ENCODE data around the gene DDX28. TPM values are rescaled to one million over a fixed set of nuclear protein-coding genes. Genes with fewer than 3 reads are reported as not detected.

DDX28 gene
- total and polyA plus RNA-seq, 2 of the 8 experiments (the other 6 are each of a cell fraction or from before 2014, with no cell fraction given), result 16.8 to 28.1 TPM

GRCh38 chr16:68031951-68032350 lies 8.9 kb upstream of the DDX28 start:
- Histone ChIP-seq H3K36me3 (ENCODE audit: control insufficient read depth in 2 of 4, insufficient read depth in 4 of 4, low read length in 3 of 4) (peaks cover 0 to 8% (median 2%) of the 10 kb centered on the region in 4 experiments; a peak in 5 of 8 replicates), H3K27ac (ENCODE audit: low read depth, low read length) (no peak overlapping the region), H3K4me1 (replicated peaks in 1 of 4; ENCODE audit: control insufficient read depth in 3 of 4, insufficient read depth in 4 of 4, low read length in 3 of 4) (no peaks in the 10 kb centered on the region), H3K4me3 (ENCODE audit: extremely low read depth in 1 of 4, insufficient read depth in 2 of 4, low read depth in 3 of 4, low read length in 4 of 4) (no peak overlapping the region), H2AK5ac (ENCODE audit: low read depth, low read length) (no peak overlapping the region), H2BK12ac (ENCODE audit: low read depth, low read length) (no peak overlapping the region), H3K4ac (replicated peaks; ENCODE audit: insufficient read length, low read depth, low read length) (no peak overlapping the region), H2BK120ac (replicated peaks; ENCODE audit: low read depth, low read length) (no peak overlapping the region), H4K91ac (replicated peaks; ENCODE audit: insufficient read length, low read length) (no peak overlapping the region), H3K27me3 (replicated peaks in 1 of 4; ENCODE audit: control insufficient read depth in 3 of 4, extremely low read depth in 1 of 4, insufficient read depth in 3 of 4, low read length in 3 of 4) (no peaks in the 10 kb centered on the region), H2BK5ac (ENCODE audit: low read depth, low read length) (no peak overlapping the region), H3K79me1 (ENCODE audit: low read depth, low read length) (peaks cover 2% of the 10 kb centered on the region), H3K56ac (replicated peaks; ENCODE audit: insufficient read length, low read depth, low read length) (no peak overlapping the region), H3K23ac (ENCODE audit: insufficient read length) (no peak overlapping the region), H4K8ac (ENCODE audit: extremely low read depth, insufficient read depth, low read length) (no peak overlapping the region), H3K4me2 (ENCODE audit: insufficient read depth in 1 of 2, low read depth in 2 of 2, low read length in 2 of 2) (no peak overlapping the region), H2BK15ac (ENCODE audit: low read length) (no peak overlapping the region), H2AFZ (ENCODE audit: low read length) (no peak overlapping the region), H3K18ac (ENCODE audit: extremely low read depth, low read length) (no peak overlapping the region), H3K23me2 (ENCODE audit: low read depth, low read length) (no peaks in the 10 kb centered on the region), H2BK20ac (ENCODE audit: low read length) (no peak overlapping the region), H4K20me1 (replicated peaks in 1 of 2; ENCODE audit: control insufficient read depth in 1 of 2, insufficient read depth in 2 of 2, low read length in 2 of 2) (no peaks in the 10 kb centered on the region), H3K9me3 (ENCODE audit: insufficient read depth in 2 of 2, low read depth in 1 of 2, low read length in 1 of 2) (no peaks in the 10 kb centered on the region), H4K5ac (ENCODE audit: insufficient read length, low read depth, low read length) (no peak overlapping the region), H3K9ac (replicated peaks in 1 of 4; ENCODE audit: extremely low read depth in 1 of 4, low read depth in 3 of 4, low read length in 3 of 4) (no peak overlapping the region), H3K14ac (ENCODE audit: insufficient read length) (no peak overlapping the region), H3K79me2 (ENCODE audit: control insufficient read depth in 1 of 2, insufficient read depth in 2 of 2, low read length in 2 of 2) (no peaks in the 10 kb centered on the region)
- WGBS, 2 experiments (ENCODE audit: extremely low coverage in 1 of 2, insufficient coverage in 1 of 2, insufficient read length in 1 of 2, insufficient replicate concordance in 2 of 2, low coverage in 1 of 2, low lambda C conversion rate in 2 of 2, missing lambda C conversion rate in 1 of 2), result 100% methylated on average over 2 of the region's 2 CpGs; no CpG with 5 or more reads in 1 of the 2 experiments
- DNase-seq (ENCODE audit: low read depth in 1 of 2, low spot score in 2 of 2) (no peak), FAIRE-seq (no peak)
- ChIA-PET CTCF (ENCODE audit: partially characterized antibody) (interaction anchor here (0.7 to 1.4 kb wide), 3 partner anchors 10 to 30 kb away, joined by 3 to 10 read pairs (median 4); no protein-coding TSS in a partner anchor), POLR2A (ENCODE audit: partially characterized antibody) (interaction anchor here (1.0 to 1.9 kb wide), 4 partner anchors 8 to 16 kb away, joined by 3 to 5 read pairs (median 4); partner anchors contain the start of genes DDX28, DPEP2NB and DUS2)
- TF ChIP-seq SIX5 (IDR thresholded peaks at IDR 0.05; ENCODE audit: low read depth, low read length), result no peak
- no peak for TF ChIP-seq POLR2AphosphoS5 (IDR thresholded peaks at IDR 0.05; ENCODE audit: low read depth, low read length)
- no peak for TF ChIP-seq JUN (IDR thresholded peaks at IDR 0.05; ENCODE audit: low read depth, low read length)
- TF ChIP-seq KDM4A (IDR thresholded peaks at IDR 0.05; ENCODE audit: low read depth, low read length, severe bottlenecking), result no peak
- no peak for TF ChIP-seq MAX (IDR thresholded peaks at IDR 0.05)
- TF ChIP-seq EZH2 (IDR thresholded peaks at IDR 0.05; ENCODE audit: low read depth, low read length, severe bottlenecking), result no peak
- no peak for TF ChIP-seq GABPA (IDR thresholded peaks at IDR 0.05; ENCODE audit: borderline replicate concordance, insufficient read depth, low read length)
